ENCODE results near the gene TTC7B.

The TTC7B gene

GRCh38 chr14:90617961-90618360 is 198.3 kb downstream of the TTC7B start:
- DNase-seq (ENCODE audit: low read depth) = no peak

GRCh38 chr14:90616881-90617280 is 199.3 kb downstream of the TTC7B start:
- DNase-seq (ENCODE audit: low read depth) = no peak

- no peak for DNase-seq (ENCODE audit: low read depth)
Observed at GRCh38 chr14:90616313-90616712, 199.9 kb downstream of the TTC7B start.

- no peak for DNase-seq (ENCODE audit: low read depth)
Observed at GRCh38 chr14:90615517-90616060, 200.6 kb downstream of the TTC7B start.

GRCh38 chr14:90614696-90615516 is 201.3 kb downstream of the TTC7B start:
- DNase-seq (ENCODE audit: low read depth) = no peak

GRCh38 chr14:90613997-90614396 is 202.2 kb downstream of the TTC7B start:
- DNase-seq (ENCODE audit: low read depth) = no peak

GRCh38 chr14:90613453-90613852 is 202.8 kb downstream of the TTC7B start:
- DNase-seq (ENCODE audit: low read depth) = no peak

- no peak for DNase-seq (ENCODE audit: low read depth)
Observed at GRCh38 chr14:90612801-90613200, 203.4 kb downstream of the TTC7B start.

GRCh38 chr14:90611936-90612335 is 204.3 kb downstream of the TTC7B start:
- DNase-seq (ENCODE audit: low read depth) = no peak

GRCh38 chr14:90611501-90611900 is 204.7 kb downstream of the TTC7B start:
- DNase-seq (ENCODE audit: low read depth) = no peak

GRCh38 chr14:90610346-90611040 is 205.7 kb downstream of the TTC7B start:
- DNase-seq (ENCODE audit: low read depth) = no peak

- no peak for DNase-seq (ENCODE audit: low read depth)
Observed at GRCh38 chr14:90609376-90609775, 206.9 kb downstream of the TTC7B start.

GRCh38 chr14:90608929-90609341 is 207.3 kb downstream of the TTC7B start:
- no peak for DNase-seq (ENCODE audit: low read depth)

GRCh38 chr14:90608281-90608680 is 207.9 kb downstream of the TTC7B start:
- DNase-seq (ENCODE audit: low read depth) = no peak

GRCh38 chr14:90607141-90607540 is 209.1 kb downstream of the TTC7B start:
- no peak for DNase-seq (ENCODE audit: low read depth)

- no peak for DNase-seq (ENCODE audit: low read depth)
Observed at GRCh38 chr14:90606434-90606833, 209.8 kb downstream of the TTC7B start.

- DNase-seq (ENCODE audit: low read depth) = no peak
Observed at GRCh38 chr14:90605430-90605829, 210.8 kb downstream of the TTC7B start.

- peak; percentile 8 for DNase-seq (ENCODE audit: low read depth)
Observed at GRCh38 chr14:90604356-90604755, 211.9 kb downstream of the TTC7B start.

GRCh38 chr14:90603841-90604240 is 212.4 kb downstream of the TTC7B start:
- DNase-seq (ENCODE audit: low read depth) = no peak

- DNase-seq (ENCODE audit: low read depth) = no peak
Observed at GRCh38 chr14:90603336-90603735, 212.9 kb downstream of the TTC7B start.

GRCh38 chr14:90602088-90602687 is 214.0 kb downstream of the TTC7B start:
- no peak for DNase-seq (ENCODE audit: low read depth)

- DNase-seq (ENCODE audit: low read depth) = no peak
Observed at GRCh38 chr14:90601563-90601962, 214.7 kb downstream of the TTC7B start.

- DNase-seq (ENCODE audit: low read depth) = no peak
Observed at GRCh38 chr14:90600619-90601018, 215.6 kb downstream of the TTC7B start.
